IMR-90 (cell line): Measurements from ENCODE around the gene UBXN2A. TPM values are rescaled to one million over a fixed set of nuclear protein-coding genes. Genes with fewer than 3 reads are reported as not detected.

Experiments used
- ATAC-seq: fragments of 200-7000 bp; cut with Tn5 transposase; 2 replicates; pipeline ENCODE4 v1.9.1; 2020; ENCODE audit warnings: low read depth, mild to moderate bottlenecking, moderate library complexity
- BruUV-seq: library from RNA; stranded (reverse); fragments of 400-500 nt; replicated peaks from 2 replicates; lab custom pipeline; 2021; lab: Mats Ljungman, UMichigan
- CTCF ChIA-PET: fragments of 300-600 bp; formaldehyde crosslinking; extraction: SDS; loops from one replicate; lab custom pipeline; 2021; ENCODE audit warnings: antibody characterized with exemption; lab: Yijun Ruan, JAX
- POLR2A ChIA-PET: fragments of 300-600 bp; sonication (Branson Sonifier 250); formaldehyde crosslinking; loops from one replicate; lab custom pipeline; 2022; ENCODE audit warnings: antibody characterized with exemption; ENCODE audit not compliant: unreplicated experiment; lab: Charles Lee
- DNase-seq: peaks from one replicate; pipeline ENCODE4 v3.0.0; 2013
- H2AFZ ChIP-seq: replicated peaks from 2 replicates; pipeline ENCODE3; 2013; ENCODE audit warnings: low read length, mild to moderate bottlenecking; ENCODE audit not compliant: poor library complexity
- H2AK5ac ChIP-seq: 2 replicates; pipeline ENCODE4 v1.6.1; 2013; ENCODE audit warnings: low read depth, low read length, inconsistent platforms
- H2AK9ac ChIP-seq: replicated peaks from 2 replicates; pipeline ENCODE3; 2013; ENCODE audit warnings: mild to moderate bottlenecking, low read depth, low read length, moderate library complexity; ENCODE audit not compliant: poor library complexity
- H2BK120ac ChIP-seq: 2 replicates; pipeline ENCODE4 v1.6.1; 2013; ENCODE audit warnings: low read depth, low read length, inconsistent platforms
- H2BK15ac ChIP-seq: 3 replicates; pipeline ENCODE4 v1.6.1; 2013; ENCODE audit warnings: low read depth, low read length, inconsistent platforms
- H2BK20ac ChIP-seq: 2 replicates; pipeline ENCODE4 v1.6.1; 2013; ENCODE audit warnings: low read depth, mild to moderate bottlenecking, inconsistent platforms, low read length, moderate library complexity
- H2BK5ac ChIP-seq: 2 replicates; pipeline ENCODE4 v1.6.1; 2013; ENCODE audit warnings: mild to moderate bottlenecking, low read depth, low read length, inconsistent platforms; ENCODE audit not compliant: poor library complexity, severe bottlenecking
- H3K14ac ChIP-seq: replicated peaks from 2 replicates; pipeline ENCODE4 v1.6.1; 2013; ENCODE audit warnings: low read depth, low read length, inconsistent platforms
- H3K18ac ChIP-seq: 2 replicates; pipeline ENCODE4 v1.6.1; 2013; ENCODE audit warnings: low read depth, low read length, control low read depth
- H3K23ac ChIP-seq: 2 replicates; pipeline ENCODE4 v1.6.1; 2013; ENCODE audit warnings: low read depth, low read length, inconsistent platforms
- H3K27ac ChIP-seq: 2 replicates; pipeline ENCODE4 v1.5.1; 2013; ENCODE audit warnings: mild to moderate bottlenecking, control low read depth, low read length; ENCODE audit not compliant: insufficient read depth
- H3K27me3 ChIP-seq: 2 replicates; pipeline ENCODE4 v1.6.1; 2013; ENCODE audit warnings: low read length; ENCODE audit not compliant: control insufficient read depth, insufficient read depth
- H3K36me3 ChIP-seq: 2 replicates; pipeline ENCODE4 v1.6.1; 2013; ENCODE audit warnings: low read length, mixed read lengths; ENCODE audit not compliant: control insufficient read depth, insufficient read depth
- H3K4ac ChIP-seq: 2 replicates; pipeline ENCODE4 v1.6.1; 2013; ENCODE audit warnings: low read depth, low read length, inconsistent platforms
- H3K4me1 ChIP-seq: 2 replicates; pipeline ENCODE4 v1.6.1; 2013; ENCODE audit warnings: low read length, mixed read lengths; ENCODE audit not compliant: control insufficient read depth, insufficient read depth
- H3K4me2 ChIP-seq: 2 replicates; pipeline ENCODE4 v1.6.1; 2013; ENCODE audit warnings: low read depth, mild to moderate bottlenecking, control low read depth, low read length, moderate library complexity
- H3K4me3 ChIP-seq: 2 replicates; pipeline ENCODE4 v1.5.1; 2013; ENCODE audit warnings: low read depth, mild to moderate bottlenecking, control low read depth, low read length, moderate library complexity; ENCODE audit not compliant: insufficient read depth
- H3K56ac ChIP-seq: 2 replicates; pipeline ENCODE4 v1.6.1; 2013; ENCODE audit warnings: low read length, inconsistent platforms; ENCODE audit not compliant: insufficient read depth; ENCODE audit errors: extremely low read depth
- H3K79me1 ChIP-seq, 2 experiments: 2 replicates each; pipeline ENCODE4 v1.6.1; 2013; ENCODE audit warnings: low read length in 2 of 2, inconsistent platforms in 1 of 2, low read depth in 1 of 2
- H3K9ac ChIP-seq: 2 replicates; pipeline ENCODE4 v1.6.1; 2013; ENCODE audit warnings: low read depth, low read length, control low read depth
- H3K9me1 ChIP-seq: 2 replicates; pipeline ENCODE4 v1.6.1; 2013; ENCODE audit warnings: low read length, inconsistent platforms; ENCODE audit not compliant: insufficient read depth
- H3K9me3 ChIP-seq: 2 replicates; pipeline ENCODE4 v1.6.1; 2013; ENCODE audit warnings: low read length; ENCODE audit not compliant: control insufficient read depth, insufficient read depth
- H4K20me1 ChIP-seq: 2 replicates; pipeline ENCODE4 v1.6.1; 2013; ENCODE audit warnings: low read length, inconsistent platforms; ENCODE audit not compliant: insufficient read depth
- H4K5ac ChIP-seq: 2 replicates; pipeline ENCODE4 v1.6.1; 2013; ENCODE audit warnings: mild to moderate bottlenecking, low read depth, low read length, control low read depth
- H4K8ac ChIP-seq, 2 experiments: 2 replicates each; pipeline ENCODE4 v1.6.1; 2013; ENCODE audit warnings: low read depth in 2 of 2, low read length in 2 of 2, control low read depth in 1 of 2, inconsistent platforms in 1 of 2
- H4K91ac ChIP-seq: 2 replicates; pipeline ENCODE4 v1.6.1; 2013; ENCODE audit warnings: low read depth, low read length, inconsistent platforms; ENCODE audit not compliant: insufficient read depth
- CEBPB ChIP-seq: IDR thresholded peaks from 2 replicates; pipeline ENCODE4 v1.6.1; 2012; ENCODE audit warnings: low read depth, low read length, improper control_type of control experiment
- MAZ ChIP-seq: IDR thresholded peaks from 2 replicates; pipeline ENCODE4 v1.6.1; 2012; ENCODE audit warnings: low read depth, mild to moderate bottlenecking, low read length, improper control_type of control experiment, moderate library complexity, borderline replicate concordance
- NFE2L2 ChIP-seq: fragments of 150-350 bp; IDR thresholded peaks from 2 replicates; pipeline ENCODE4 v1.6.1; 2016; ENCODE audit warnings: low read depth, mild to moderate bottlenecking, low read length
- POLR2A ChIP-seq: IDR thresholded peaks from 2 replicates; pipeline ENCODE4 v1.6.1; 2012; ENCODE audit warnings: mild to moderate bottlenecking, low read depth, low read length
- SMC3 ChIP-seq: fragments of 150-350 bp; IDR thresholded peaks from 2 replicates; pipeline ENCODE4 v1.6.1; 2016; ENCODE audit warnings: low read depth, mild to moderate bottlenecking, antibody characterized with exemption, low read length, moderate library complexity
- whole genome bisulfite sequencing, 2 experiments: methylation state at CpG; one replicate each; pipeline versions ENCODE4 v1.1.5 to v1.1.7; 2013; ENCODE audit warnings: missing lambda C conversion rate in 2 of 2; ENCODE audit not compliant: insufficient read length in 1 of 2; ENCODE audit errors: extremely low coverage in 2 of 2; 5-methylcytosine and 5-hydroxymethylcytosine counted together
- dilution Hi-C: fragments of 300-500 bp; cut with HindIII; formaldehyde crosslinking; loops from one replicate; pipeline ENCODE4 v1.14.3; 2018; ENCODE audit warnings: low sequenced_read_pairs; ENCODE audit not compliant: unreplicated experiment
- in situ Hi-C: fragments of 300-500 bp; cut with MboI; formaldehyde crosslinking; loops from 3 replicates; pipeline ENCODE4 v1.14.3; 2019; ENCODE audit warnings: low sequenced_read_pairs, inconsistent platforms, mixed read lengths
- intact Hi-C: fragments of 100-400 bp; cut with micrococcal nuclease; formaldehyde crosslinking; loops from 2 replicates; pipeline ENCODE4 v1.10.0; 2022
- polyA plus RNA-seq, 3 experiments: library from polyadenylated mRNA; depleted of rRNA; stranded (reverse); fragments of >200 nt; gene quantifications; 2 replicates each; pipeline ENCODE4 v1.2.3, GENCODE V29; 2012; ENCODE audit warnings: low replicate concordance in 1 of 3
- total RNA-seq: library from RNA; depleted of rRNA; stranded (reverse); fragments of >200 nt; gene quantifications from 2 replicates; pipeline ENCODE4 v1.2.3, GENCODE V29; 2012
- TF ChIP-seq, protein P1 (sequence below): conservative IDR thresholded peaks from 2 replicates; pipeline ENCODE4 v1.5.1; 2012; ENCODE audit warnings: mild to moderate bottlenecking, low read depth, low read length, improper control_type of control experiment

The UBXN2A gene
- total and polyA plus RNA-seq, 2 of the 4 experiments (the other 2 are of a cell fraction) = 4.6 to 7.7 TPM

DNA sequence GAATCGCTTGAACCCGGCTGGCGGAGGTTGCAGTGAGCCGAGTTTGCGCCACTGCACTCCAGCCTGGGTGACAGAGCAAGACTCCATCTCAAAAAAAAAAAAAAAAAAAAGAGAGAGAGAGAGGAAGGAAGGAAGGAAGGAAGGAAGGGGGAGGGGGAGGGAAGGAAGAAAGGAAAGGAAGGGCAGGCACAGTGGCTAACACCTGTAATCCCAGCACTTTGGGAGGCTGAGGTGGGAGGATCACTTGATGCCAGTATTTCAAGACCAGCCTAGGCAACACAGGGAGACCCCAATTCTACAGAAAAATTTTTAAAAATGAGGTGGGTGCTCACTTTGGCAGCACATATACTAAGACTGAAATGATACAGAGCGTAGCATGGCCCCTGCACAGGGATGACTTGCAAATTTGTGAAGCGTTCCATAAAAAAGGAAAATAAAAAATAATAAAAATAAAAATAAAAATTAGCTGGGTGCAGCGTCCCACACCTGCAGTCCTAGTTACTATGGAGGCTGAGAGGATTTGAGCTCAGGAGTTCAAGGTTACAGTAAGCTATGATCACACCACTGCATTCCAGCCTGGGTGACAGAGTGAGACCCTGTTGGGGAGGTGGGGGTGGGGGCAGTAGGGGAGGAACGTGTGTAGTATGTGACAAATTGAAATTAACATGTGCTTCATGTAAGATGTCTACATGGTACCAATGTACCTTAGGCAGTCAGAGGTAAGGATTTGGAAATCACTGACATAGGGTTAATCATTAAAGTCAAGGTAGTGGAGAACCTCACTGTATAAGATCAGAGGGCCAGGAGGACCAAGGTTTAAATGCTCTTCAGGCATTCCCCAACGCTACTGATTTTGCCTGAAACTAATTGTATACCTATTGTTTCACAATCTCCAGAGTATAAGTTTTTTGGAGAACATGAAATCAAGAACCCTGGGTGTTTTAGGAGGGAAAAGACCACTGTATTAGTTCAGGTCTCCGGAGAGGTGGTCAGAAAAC, 105.5 kb downstream of the UBXN2A start:
- no peak overlapping the region for H2BK15ac ChIP-seq
- no peak overlapping the region for H3K23ac ChIP-seq
- no peak overlapping the region for H3K9ac ChIP-seq
- H2BK120ac ChIP-seq = no peak overlapping the region
- no peak overlapping the region for H3K4ac ChIP-seq
- H2BK5ac ChIP-seq = no peak overlapping the region
- no peak overlapping the region for H3K56ac ChIP-seq
- no peak overlapping the region for H2AK9ac ChIP-seq
- H3K36me3 ChIP-seq = no peaks in the 10 kb centered on the region
- no peak overlapping the region for H4K8ac ChIP-seq
- no peaks in the 10 kb centered on the region for H3K9me3 ChIP-seq
- no peak overlapping the region for H3K14ac ChIP-seq
- H4K91ac ChIP-seq = no peak overlapping the region
- H4K20me1 ChIP-seq = no peaks in the 10 kb centered on the region
- intact Hi-C loops = loop anchor here (10.0 kb wide), 1 partner anchor 101 kb away; the partner anchor contains the start of gene UBXN2A
- peaks cover 8% of the 10 kb centered on the region for H3K9me1 ChIP-seq
- no peak for DNase-seq
- no peaks in the 10 kb centered on the region for H3K4me1 ChIP-seq
- no peak overlapping the region for H2AFZ ChIP-seq
- H2AK5ac ChIP-seq = no peak overlapping the region
- no peak for ATAC-seq
- no TSS peak for BruUV-seq
- TF ChIP-seq, protein P1, sequence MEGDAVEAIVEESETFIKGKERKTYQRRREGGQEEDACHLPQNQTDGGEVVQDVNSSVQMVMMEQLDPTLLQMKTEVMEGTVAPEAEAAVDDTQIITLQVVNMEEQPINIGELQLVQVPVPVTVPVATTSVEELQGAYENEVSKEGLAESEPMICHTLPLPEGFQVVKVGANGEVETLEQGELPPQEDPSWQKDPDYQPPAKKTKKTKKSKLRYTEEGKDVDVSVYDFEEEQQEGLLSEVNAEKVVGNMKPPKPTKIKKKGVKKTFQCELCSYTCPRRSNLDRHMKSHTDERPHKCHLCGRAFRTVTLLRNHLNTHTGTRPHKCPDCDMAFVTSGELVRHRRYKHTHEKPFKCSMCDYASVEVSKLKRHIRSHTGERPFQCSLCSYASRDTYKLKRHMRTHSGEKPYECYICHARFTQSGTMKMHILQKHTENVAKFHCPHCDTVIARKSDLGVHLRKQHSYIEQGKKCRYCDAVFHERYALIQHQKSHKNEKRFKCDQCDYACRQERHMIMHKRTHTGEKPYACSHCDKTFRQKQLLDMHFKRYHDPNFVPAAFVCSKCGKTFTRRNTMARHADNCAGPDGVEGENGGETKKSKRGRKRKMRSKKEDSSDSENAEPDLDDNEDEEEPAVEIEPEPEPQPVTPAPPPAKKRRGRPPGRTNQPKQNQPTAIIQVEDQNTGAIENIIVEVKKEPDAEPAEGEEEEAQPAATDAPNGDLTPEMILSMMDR = no peak
- peak; percentile 60; the same call in 1 of the 2 replicates for TF ChIP-seq NFE2L2
- TF ChIP-seq MAZ = no peak
- 0 out of 2 replicates have a peak, but pooled peaks have one; percentile 1 for TF ChIP-seq CEBPB
- no peak for TF ChIP-seq SMC3
- TF ChIP-seq POLR2A = no peak
- CTCF ChIA-PET = no interaction called here
- no peak overlapping the region for H2BK20ac ChIP-seq
- no peak overlapping the region for H3K4me3 ChIP-seq
- peaks cover 10 to 28% of the 10 kb centered on the region in 2 experiments; a peak in 3 of 4 replicates for H3K79me1 ChIP-seq
- no CpG with 5 or more reads among the region's 11 CpGs for WGBS, 2 experiments
- H3K4me2 ChIP-seq = peak overlapping the region; percentile 64; the same call in 1 of the 2 replicates
- dilution Hi-C loops = no loop called here
- in situ Hi-C loops = no loop called here
- POLR2A ChIA-PET = no interaction called here
- no peaks in the 10 kb centered on the region for H3K27me3 ChIP-seq
- no peak overlapping the region for H4K5ac ChIP-seq
- H3K18ac ChIP-seq = no peak overlapping the region
- H3K27ac ChIP-seq = no peak overlapping the region
